Measurements from ENCODE around the gene NFATC2. TPM values are rescaled to one million over a fixed set of nuclear protein-coding genes. Genes with fewer than 3 reads are reported as not detected.

NFATC2 gene
- total and polyA plus RNA-seq, 8 donors: 1.5 to 8.3 (median 4.3) TPM

- FAIRE-seq: no peak
- WGBS, 2 donors: 88 to 91% methylated on average over 6 of the region's 6 CpGs
These were observed 32.4 kb downstream of the NFATC2 start for GRCh38 chr20:51510169-51510568.

GRCh38 chr20:51509208-51509607, 33.3 kb downstream of the NFATC2 start:
- intact Hi-C loops (cut with DNase I): no loop called here
- H3K27ac ChIP-seq: no peak overlapping the region
- H3K27me3 ChIP-seq: no peaks in the 10 kb centered on the region
- H3K9me3 ChIP-seq: no peaks in the 10 kb centered on the region
- TF ChIP-seq CTCF (IDR thresholded peaks at IDR 0.05): no peak
- DNase-seq (no peak), ATAC-seq (no peak), FAIRE-seq (no peak)
- no peaks in the 10 kb centered on the region for H3K4me1 ChIP-seq
- no peak overlapping the region for H3K4me3 ChIP-seq
- no peaks in the 10 kb centered on the region for H3K36me3 ChIP-seq
- 79 to 87% methylated on average over 1 of the region's 1 CpG for WGBS, 2 donors

More at GRCh38 chr20:51510169-51510568, 32.4 kb downstream of the NFATC2 start:
- Histone ChIP-seq H3K9me3 (no peaks in the 10 kb centered on the region), H3K4me3 (no peak overlapping the region), H3K36me3 (peaks cover 0 to 6% (median 0%) of the 10 kb centered on the region in 3 donors), H3K4me1 (no peaks in the 10 kb centered on the region), H3K27ac (no peak overlapping the region), H3K27me3 (no peaks in the 10 kb centered on the region)
- TF ChIP-seq CTCF (IDR thresholded peaks at IDR 0.05): no peak
- ATAC-seq: no peak
- DNase-seq: no peak
- intact Hi-C loops (cut with DNase I): no loop called here

GRCh38 chr20:51508780-51509179, 33.7 kb downstream of the NFATC2 start:
- intact Hi-C loops (cut with DNase I): no loop called here
- no peak for TF ChIP-seq CTCF (IDR thresholded peaks at IDR 0.05)
- no peak for FAIRE-seq

GRCh38 chr20:51508158-51508557, 34.4 kb downstream of the NFATC2 start:
- FAIRE-seq (no peak), ATAC-seq (no peak), DNase-seq (no peak)
- no peak overlapping the region for H3K27ac ChIP-seq
- H3K27me3 ChIP-seq: no peaks in the 10 kb centered on the region
- H3K9me3 ChIP-seq: no peaks in the 10 kb centered on the region
- intact Hi-C loops (cut with DNase I): no loop called here
- no peaks in the 10 kb centered on the region for H3K4me1 ChIP-seq
- H3K4me3 ChIP-seq: no peak overlapping the region
- H3K36me3 ChIP-seq: no peaks in the 10 kb centered on the region
- 93% methylated on average over 17 of the region's 17 CpGs for WGBS, 2 donors
- TF ChIP-seq CTCF (IDR thresholded peaks at IDR 0.05): no peak

More at GRCh38 chr20:51508780-51509179, 33.7 kb downstream of the NFATC2 start:
- Histone ChIP-seq H3K9me3 (no peaks in the 10 kb centered on the region), H3K27ac (no peak overlapping the region), H3K4me1 (no peaks in the 10 kb centered on the region), H3K36me3 (no peaks in the 10 kb centered on the region), H3K27me3 (no peaks in the 10 kb centered on the region), H3K4me3 (no peak overlapping the region)
- no peak for DNase-seq
- 89 to 94% methylated on average over 7 of the region's 7 CpGs for WGBS, 2 donors
- no peak for ATAC-seq

GRCh38 chr20:51507216-51508036, 35.1 kb downstream of the NFATC2 start:
- no peaks in the 10 kb centered on the region for H3K4me1 ChIP-seq
- DNase-seq (no peak), ATAC-seq (no peak), FAIRE-seq (no peak)
- intact Hi-C loops (cut with DNase I): no loop called here
- H3K36me3 ChIP-seq: no peaks in the 10 kb centered on the region
- H3K27me3 ChIP-seq: no peaks in the 10 kb centered on the region
- no peak for TF ChIP-seq CTCF (IDR thresholded peaks at IDR 0.05)
- H3K9me3 ChIP-seq: no peaks in the 10 kb centered on the region
- H3K4me3 ChIP-seq: no peak overlapping the region
- 86 to 90% methylated on average over 19 of the region's 19 CpGs for WGBS, 2 donors
- no peak overlapping the region for H3K27ac ChIP-seq

Measured in pancreas (tissue), 10 donors.